HEK293 (cell line): ENCODE data around the gene CNPPD1.

Source experiments
- BCL11A ChIP-seq: fragments of 450-650 bp; formaldehyde crosslinking; IDR thresholded peaks from 2 replicates; pipeline ENCODE4 v1.5.1; 2016; ENCODE audit warnings: low read depth, missing biosample characterization, missing genetic modification characterization
- EGR2 ChIP-seq: fragments of 450-650 bp; formaldehyde crosslinking; IDR thresholded peaks from 2 replicates; pipeline ENCODE4 v1.5.1; 2016; ENCODE audit warnings: low read depth, missing biosample characterization, missing genetic modification characterization
- GFI1B ChIP-seq: fragments of 450-650 bp; formaldehyde crosslinking; IDR thresholded peaks from 2 replicates; pipeline ENCODE4 v1.5.1; 2016; ENCODE audit warnings: missing biosample characterization, missing genetic modification characterization
- GLI2 ChIP-seq: fragments of 450-650 bp; formaldehyde crosslinking; IDR thresholded peaks from 2 replicates; pipeline ENCODE4; 2017; ENCODE audit warnings: missing biosample characterization, missing genetic modification characterization, low read depth, borderline replicate concordance
- SP3 ChIP-seq: fragments of 450-650 bp; formaldehyde crosslinking; IDR thresholded peaks from 2 replicates; pipeline ENCODE4 v1.5.1; 2016; ENCODE audit warnings: missing biosample characterization, missing genetic modification characterization
- ZBTB48 ChIP-seq: fragments of 450-650 bp; formaldehyde crosslinking; IDR thresholded peaks from 2 replicates; pipeline ENCODE4 v1.5.1; 2016; ENCODE audit warnings: missing biosample characterization, missing genetic modification characterization
- ZEB2 ChIP-seq: fragments of 450-650 bp; formaldehyde crosslinking; IDR thresholded peaks from 2 replicates; pipeline ENCODE4 v1.5.1; 2016; ENCODE audit warnings: missing biosample characterization, missing genetic modification characterization
- ZFHX2 ChIP-seq: fragments of 450-650 bp; formaldehyde crosslinking; conservative IDR thresholded peaks from 2 replicates; pipeline ENCODE4 v1.5.1; 2016; ENCODE audit warnings: missing biosample characterization, missing genetic modification characterization
- ZIC2 ChIP-seq: fragments of 450-650 bp; formaldehyde crosslinking; IDR thresholded peaks from 2 replicates; pipeline ENCODE4 v1.5.1; 2016; ENCODE audit warnings: missing biosample characterization, missing genetic modification characterization
- ZNF274 ChIP-seq, 2 experiments: fragments of 200-500 bp in 1 of 2; fragments of 450-650 bp in 1 of 2; sonication (Bioruptor generic) in 1 of 2; formaldehyde crosslinking in 1 of 2; IDR thresholded peaks; 2 replicates each; pipeline versions ENCODE4 v1.5.1 to v1.6.1; 2014 to 2016; ENCODE audit warnings: borderline replicate concordance in 1 of 2, inconsistent platforms in 1 of 2, low read length in 1 of 2, missing biosample characterization in 1 of 2, missing genetic modification characterization in 1 of 2
- ZNF324 ChIP-seq: fragments of 450-650 bp; formaldehyde crosslinking; IDR thresholded peaks from 2 replicates; pipeline ENCODE4 v1.5.1; 2016; ENCODE audit warnings: missing biosample characterization, missing genetic modification characterization
- ZNF404 ChIP-seq: fragments of 450-650 bp; formaldehyde crosslinking; IDR thresholded peaks from 2 replicates; pipeline ENCODE4 v1.5.1; 2017; ENCODE audit warnings: missing biosample characterization, missing genetic modification characterization
- ZNF560 ChIP-seq: fragments of 450-650 bp; formaldehyde crosslinking; IDR thresholded peaks from 2 replicates; pipeline ENCODE4 v1.5.1; 2017; ENCODE audit warnings: missing biosample characterization, missing genetic modification characterization, borderline replicate concordance
- ZNF600 ChIP-seq: fragments of 450-650 bp; formaldehyde crosslinking; IDR thresholded peaks from 2 replicates; pipeline ENCODE4 v1.5.1; 2016; ENCODE audit warnings: missing biosample characterization, missing genetic modification characterization
- ZNF621 ChIP-seq: fragments of 450-650 bp; formaldehyde crosslinking; IDR thresholded peaks from 2 replicates; pipeline ENCODE4 v1.5.1; 2017; ENCODE audit warnings: missing biosample characterization, missing genetic modification characterization
- ZNF654 ChIP-seq: fragments of 450-650 bp; formaldehyde crosslinking; IDR thresholded peaks from 2 replicates; pipeline ENCODE4 v1.5.1; 2016; ENCODE audit warnings: low read depth, missing biosample characterization, missing genetic modification characterization
- ZXDB ChIP-seq: fragments of 450-650 bp; formaldehyde crosslinking; IDR thresholded peaks from 2 replicates; pipeline ENCODE4 v1.5.1; 2016; ENCODE audit warnings: missing biosample characterization, missing genetic modification characterization
- TF ChIP-seq, protein P1 (sequence below): fragments of 450-650 bp; formaldehyde crosslinking; IDR thresholded peaks from 2 replicates; pipeline ENCODE4 v1.5.1; 2016; ENCODE audit warnings: missing biosample characterization, missing genetic modification characterization
- TF ChIP-seq, protein P2 (sequence below): fragments of 450-650 bp; formaldehyde crosslinking; IDR thresholded peaks from 2 replicates; pipeline ENCODE4 v1.5.1; 2016; ENCODE audit warnings: missing biosample characterization, missing genetic modification characterization
- TF ChIP-seq, protein P3 (sequence below): fragments of 450-650 bp; formaldehyde crosslinking; IDR thresholded peaks from 2 replicates; pipeline ENCODE4 v1.5.1; 2016; ENCODE audit warnings: missing biosample characterization, missing genetic modification characterization
- TF ChIP-seq, protein P4 (sequence below): fragments of 450-650 bp; formaldehyde crosslinking; IDR thresholded peaks from 2 replicates; pipeline ENCODE4 v1.5.1; 2016; ENCODE audit warnings: missing biosample characterization, missing genetic modification characterization
- TF ChIP-seq, protein P5 (sequence below): fragments of 450-650 bp; formaldehyde crosslinking; IDR thresholded peaks from 2 replicates; pipeline ENCODE4 v1.5.1; 2016; ENCODE audit warnings: missing biosample characterization, missing genetic modification characterization
- TF ChIP-seq, protein P6 (sequence below): fragments of 450-650 bp; formaldehyde crosslinking; IDR thresholded peaks from 2 replicates; pipeline ENCODE4 v1.5.1; 2016; ENCODE audit warnings: missing biosample characterization, missing genetic modification characterization

The CNPPD1 gene

DNA sequence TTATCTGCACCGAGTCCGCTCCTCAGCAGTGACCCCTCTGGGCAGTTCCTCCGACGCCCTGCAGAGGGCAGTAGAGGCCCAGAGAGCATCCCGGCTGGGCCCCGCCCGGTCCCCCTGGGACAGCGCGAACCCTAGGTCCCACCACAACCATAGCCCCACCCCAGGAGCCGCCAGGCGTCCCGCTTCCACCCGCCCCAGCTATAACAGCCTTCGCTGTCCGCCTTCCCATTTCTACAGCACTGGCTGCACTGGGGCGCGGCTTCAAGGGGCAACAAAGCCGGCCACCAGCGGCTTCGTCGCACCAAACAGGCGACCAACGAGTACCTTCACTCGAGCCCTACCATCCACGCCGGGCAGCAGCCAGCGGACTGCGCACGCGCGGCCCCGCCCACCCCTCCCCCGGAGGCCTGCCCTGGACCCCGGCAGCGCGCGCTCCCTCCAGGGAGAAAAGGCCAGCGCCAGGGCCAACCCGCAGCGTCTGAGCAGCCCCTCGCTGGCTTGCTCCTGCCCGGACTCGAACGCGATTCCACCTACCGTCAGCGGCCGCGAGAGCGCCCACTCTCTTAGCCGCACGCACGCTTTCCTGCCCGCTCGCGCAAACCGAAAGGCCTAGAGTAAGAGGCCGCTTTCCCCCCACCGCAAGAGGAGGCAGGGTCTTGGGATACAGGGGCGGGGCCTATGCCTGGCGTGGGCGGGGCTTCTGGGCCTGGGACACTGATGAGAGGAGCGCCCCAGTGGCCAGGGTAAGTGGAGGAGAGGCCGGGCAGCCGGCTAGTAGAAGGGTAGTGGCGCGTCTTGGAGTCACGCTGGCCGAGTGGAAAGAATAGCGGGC, 16.3 kb downstream of the CNPPD1 start, which contains the start of gene NHEJ1 (continued):
- TF ChIP-seq, protein P1, sequence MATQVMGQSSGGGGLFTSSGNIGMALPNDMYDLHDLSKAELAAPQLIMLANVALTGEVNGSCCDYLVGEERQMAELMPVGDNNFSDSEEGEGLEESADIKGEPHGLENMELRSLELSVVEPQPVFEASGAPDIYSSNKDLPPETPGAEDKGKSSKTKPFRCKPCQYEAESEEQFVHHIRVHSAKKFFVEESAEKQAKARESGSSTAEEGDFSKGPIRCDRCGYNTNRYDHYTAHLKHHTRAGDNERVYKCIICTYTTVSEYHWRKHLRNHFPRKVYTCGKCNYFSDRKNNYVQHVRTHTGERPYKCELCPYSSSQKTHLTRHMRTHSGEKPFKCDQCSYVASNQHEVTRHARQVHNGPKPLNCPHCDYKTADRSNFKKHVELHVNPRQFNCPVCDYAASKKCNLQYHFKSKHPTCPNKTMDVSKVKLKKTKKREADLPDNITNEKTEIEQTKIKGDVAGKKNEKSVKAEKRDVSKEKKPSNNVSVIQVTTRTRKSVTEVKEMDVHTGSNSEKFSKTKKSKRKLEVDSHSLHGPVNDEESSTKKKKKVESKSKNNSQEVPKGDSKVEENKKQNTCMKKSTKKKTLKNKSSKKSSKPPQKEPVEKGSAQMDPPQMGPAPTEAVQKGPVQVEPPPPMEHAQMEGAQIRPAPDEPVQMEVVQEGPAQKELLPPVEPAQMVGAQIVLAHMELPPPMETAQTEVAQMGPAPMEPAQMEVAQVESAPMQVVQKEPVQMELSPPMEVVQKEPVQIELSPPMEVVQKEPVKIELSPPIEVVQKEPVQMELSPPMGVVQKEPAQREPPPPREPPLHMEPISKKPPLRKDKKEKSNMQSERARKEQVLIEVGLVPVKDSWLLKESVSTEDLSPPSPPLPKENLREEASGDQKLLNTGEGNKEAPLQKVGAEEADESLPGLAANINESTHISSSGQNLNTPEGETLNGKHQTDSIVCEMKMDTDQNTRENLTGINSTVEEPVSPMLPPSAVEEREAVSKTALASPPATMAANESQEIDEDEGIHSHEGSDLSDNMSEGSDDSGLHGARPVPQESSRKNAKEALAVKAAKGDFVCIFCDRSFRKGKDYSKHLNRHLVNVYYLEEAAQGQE (tag by site-specific recombination) = 0 out of 2 replicates have a peak, but pooled peaks have one; percentile 18
- TF ChIP-seq, protein P2, sequence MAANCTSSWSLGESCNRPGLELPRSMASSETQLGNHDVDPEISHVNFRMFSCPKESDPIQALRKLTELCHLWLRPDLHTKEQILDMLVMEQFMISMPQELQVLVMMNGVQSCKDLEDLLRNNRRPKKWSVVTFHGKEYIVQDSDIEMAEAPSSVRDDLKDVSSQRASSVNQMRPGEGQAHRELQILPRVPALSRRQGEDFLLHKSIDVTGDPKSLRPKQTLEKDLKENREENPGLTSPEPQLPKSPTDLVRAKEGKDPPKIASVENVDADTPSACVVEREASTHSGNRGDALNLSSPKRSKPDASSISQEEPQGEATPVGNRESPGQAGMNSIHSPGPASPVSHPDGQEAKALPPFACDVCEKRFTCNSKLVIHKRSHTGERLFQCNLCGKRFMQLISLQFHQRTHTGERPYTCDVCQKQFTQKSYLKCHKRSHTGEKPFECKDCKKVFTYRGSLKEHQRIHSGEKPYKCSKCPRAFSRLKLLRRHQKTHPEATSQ (tag by site-specific recombination) = 0 out of 2 replicates have a peak, but pooled peaks have one; percentile 53
- peak; percentile 78 for TF ChIP-seq ZIC2 (tag by site-specific recombination)
- TF ChIP-seq ZXDB (tag by site-specific recombination) = peak; percentile 88
- no peak for TF ChIP-seq ZNF621 (tag by site-specific recombination)
- 0 out of 2 replicates have a peak, but pooled peaks have one; percentile 15 for TF ChIP-seq ZNF324 (tag by site-specific recombination)
- TF ChIP-seq BCL11A = no peak
- TF ChIP-seq GFI1B (tag by site-specific recombination) = no peak
- peak; percentile 62 for TF ChIP-seq ZNF654 (tag by site-specific recombination)
- 0 out of 2 replicates have a peak, but pooled peaks have one; percentile 38 for TF ChIP-seq ZEB2 (tag by site-specific recombination)
- peak; percentile 34; the same call in 1 of the 2 replicates for TF ChIP-seq EGR2 (tag by site-specific recombination)
- TF ChIP-seq, protein P3, sequence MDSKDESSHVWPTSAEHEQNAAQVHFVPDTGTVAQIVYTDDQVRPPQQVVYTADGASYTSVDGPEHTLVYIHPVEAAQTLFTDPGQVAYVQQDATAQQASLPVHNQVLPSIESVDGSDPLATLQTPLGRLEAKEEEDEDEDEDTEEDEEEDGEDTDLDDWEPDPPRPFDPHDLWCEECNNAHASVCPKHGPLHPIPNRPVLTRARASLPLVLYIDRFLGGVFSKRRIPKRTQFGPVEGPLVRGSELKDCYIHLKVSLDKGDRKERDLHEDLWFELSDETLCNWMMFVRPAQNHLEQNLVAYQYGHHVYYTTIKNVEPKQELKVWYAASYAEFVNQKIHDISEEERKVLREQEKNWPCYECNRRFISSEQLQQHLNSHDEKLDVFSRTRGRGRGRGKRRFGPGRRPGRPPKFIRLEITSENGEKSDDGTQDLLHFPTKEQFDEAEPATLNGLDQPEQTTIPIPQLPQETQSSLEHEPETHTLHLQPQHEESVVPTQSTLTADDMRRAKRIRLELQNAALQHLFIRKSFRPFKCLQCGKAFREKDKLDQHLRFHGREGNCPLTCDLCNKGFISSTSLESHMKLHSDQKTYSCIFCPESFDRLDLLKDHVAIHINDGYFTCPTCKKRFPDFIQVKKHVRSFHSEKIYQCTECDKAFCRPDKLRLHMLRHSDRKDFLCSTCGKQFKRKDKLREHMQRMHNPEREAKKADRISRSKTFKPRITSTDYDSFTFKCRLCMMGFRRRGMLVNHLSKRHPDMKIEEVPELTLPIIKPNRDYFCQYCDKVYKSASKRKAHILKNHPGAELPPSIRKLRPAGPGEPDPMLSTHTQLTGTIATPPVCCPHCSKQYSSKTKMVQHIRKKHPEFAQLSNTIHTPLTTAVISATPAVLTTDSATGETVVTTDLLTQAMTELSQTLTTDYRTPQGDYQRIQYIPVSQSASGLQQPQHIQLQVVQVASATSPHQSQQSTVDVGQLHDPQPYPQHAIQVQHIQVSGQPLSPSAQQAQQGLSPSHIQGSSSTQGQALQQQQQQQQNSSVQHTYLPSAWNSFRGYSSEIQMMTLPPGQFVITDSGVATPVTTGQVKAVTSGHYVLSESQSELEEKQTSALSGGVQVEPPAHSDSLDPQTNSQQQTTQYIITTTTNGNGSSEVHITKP = peak; percentile 86
- TF ChIP-seq ZBTB48 (tag by site-specific recombination) = peak; percentile 79
- TF ChIP-seq, protein P4, sequence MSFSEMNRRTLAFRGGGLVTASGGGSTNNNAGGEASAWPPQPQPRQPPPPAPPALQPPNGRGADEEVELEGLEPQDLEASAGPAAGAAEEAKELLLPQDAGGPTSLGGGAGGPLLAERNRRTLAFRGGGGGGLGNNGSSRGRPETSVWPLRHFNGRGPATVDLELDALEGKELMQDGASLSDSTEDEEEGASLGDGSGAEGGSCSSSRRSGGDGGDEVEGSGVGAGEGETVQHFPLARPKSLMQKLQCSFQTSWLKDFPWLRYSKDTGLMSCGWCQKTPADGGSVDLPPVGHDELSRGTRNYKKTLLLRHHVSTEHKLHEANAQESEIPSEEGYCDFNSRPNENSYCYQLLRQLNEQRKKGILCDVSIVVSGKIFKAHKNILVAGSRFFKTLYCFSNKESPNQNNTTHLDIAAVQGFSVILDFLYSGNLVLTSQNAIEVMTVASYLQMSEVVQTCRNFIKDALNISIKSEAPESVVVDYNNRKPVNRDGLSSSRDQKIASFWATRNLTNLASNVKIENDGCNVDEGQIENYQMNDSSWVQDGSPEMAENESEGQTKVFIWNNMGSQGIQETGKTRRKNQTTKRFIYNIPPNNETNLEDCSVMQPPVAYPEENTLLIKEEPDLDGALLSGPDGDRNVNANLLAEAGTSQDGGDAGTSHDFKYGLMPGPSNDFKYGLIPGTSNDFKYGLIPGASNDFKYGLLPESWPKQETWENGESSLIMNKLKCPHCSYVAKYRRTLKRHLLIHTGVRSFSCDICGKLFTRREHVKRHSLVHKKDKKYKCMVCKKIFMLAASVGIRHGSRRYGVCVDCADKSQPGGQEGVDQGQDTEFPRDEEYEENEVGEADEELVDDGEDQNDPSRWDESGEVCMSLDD (tag by site-specific recombination) = peak; percentile 85
- TF ChIP-seq ZNF404 (tag by site-specific recombination) = no peak
- TF ChIP-seq ZNF274 (IDR thresholded peaks at IDR 0.05; ENCODE audit: low read length) = no peak
- no peak for TF ChIP-seq ZNF274 (tag by site-specific recombination; IDR thresholded peaks at IDR 0.05; ENCODE audit: borderline replicate concordance)
- TF ChIP-seq ZNF560 (tag by site-specific recombination) = no peak
- TF ChIP-seq ZFHX2 (tag by site-specific recombination) = peak; percentile 65
- TF ChIP-seq ZNF600 (tag by site-specific recombination) = no peak; the same call in 1 of the 2 replicates
- no peak for TF ChIP-seq GLI2 (tag by site-specific recombination)
- TF ChIP-seq SP3 = peak; percentile 88
- TF ChIP-seq, protein P5, sequence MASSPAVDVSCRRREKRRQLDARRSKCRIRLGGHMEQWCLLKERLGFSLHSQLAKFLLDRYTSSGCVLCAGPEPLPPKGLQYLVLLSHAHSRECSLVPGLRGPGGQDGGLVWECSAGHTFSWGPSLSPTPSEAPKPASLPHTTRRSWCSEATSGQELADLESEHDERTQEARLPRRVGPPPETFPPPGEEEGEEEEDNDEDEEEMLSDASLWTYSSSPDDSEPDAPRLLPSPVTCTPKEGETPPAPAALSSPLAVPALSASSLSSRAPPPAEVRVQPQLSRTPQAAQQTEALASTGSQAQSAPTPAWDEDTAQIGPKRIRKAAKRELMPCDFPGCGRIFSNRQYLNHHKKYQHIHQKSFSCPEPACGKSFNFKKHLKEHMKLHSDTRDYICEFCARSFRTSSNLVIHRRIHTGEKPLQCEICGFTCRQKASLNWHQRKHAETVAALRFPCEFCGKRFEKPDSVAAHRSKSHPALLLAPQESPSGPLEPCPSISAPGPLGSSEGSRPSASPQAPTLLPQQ = peak; percentile 97
- TF ChIP-seq, protein P6, sequence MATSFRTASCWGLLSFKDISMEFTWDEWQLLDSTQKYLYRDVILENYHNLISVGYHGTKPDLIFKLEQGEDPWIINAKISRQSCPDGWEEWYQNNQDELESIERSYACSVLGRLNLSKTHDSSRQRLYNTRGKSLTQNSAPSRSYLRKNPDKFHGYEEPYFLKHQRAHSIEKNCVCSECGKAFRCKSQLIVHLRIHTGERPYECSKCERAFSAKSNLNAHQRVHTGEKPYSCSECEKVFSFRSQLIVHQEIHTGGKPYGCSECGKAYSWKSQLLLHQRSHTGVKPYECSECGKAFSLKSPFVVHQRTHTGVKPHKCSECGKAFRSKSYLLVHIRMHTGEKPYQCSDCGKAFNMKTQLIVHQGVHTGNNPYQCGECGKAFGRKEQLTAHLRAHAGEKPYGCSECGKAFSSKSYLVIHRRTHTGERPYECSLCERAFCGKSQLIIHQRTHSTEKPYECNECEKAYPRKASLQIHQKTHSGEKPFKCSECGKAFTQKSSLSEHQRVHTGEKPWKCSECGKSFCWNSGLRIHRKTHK (tag by site-specific recombination) = no peak
